Measurements from ENCODE around the gene TRIM37. TPM values are rescaled to one million over a fixed set of nuclear protein-coding genes. Genes with fewer than 3 reads are reported as not detected.

TRIM37 gene
- total and polyA plus RNA-seq, 2 of the 8 experiments (the other 6 are each of a cell fraction or from before 2014, with no cell fraction given), result 38.2 to 57.0 TPM

DNA sequence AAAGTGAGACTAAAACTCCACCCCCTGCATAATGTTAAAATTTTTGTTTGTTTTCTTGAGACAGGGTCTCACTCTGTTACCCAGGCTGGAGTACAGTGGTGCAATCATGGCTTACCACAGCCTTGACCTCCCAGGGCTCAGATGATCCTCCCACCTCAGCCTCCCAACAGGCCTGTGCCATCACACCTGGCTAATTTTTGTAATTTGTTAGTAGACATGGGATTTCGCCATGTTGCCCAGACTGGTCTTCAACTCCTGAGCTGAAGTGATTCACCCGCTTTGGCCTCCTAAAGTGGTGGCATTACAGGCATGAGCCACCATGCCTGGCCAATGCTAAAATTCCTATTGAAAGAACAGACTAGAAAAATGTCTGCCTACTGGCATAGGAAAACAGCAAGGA, 103.8 kb downstream of the TRIM37 start (continued):
- TF ChIP-seq, protein P1, sequence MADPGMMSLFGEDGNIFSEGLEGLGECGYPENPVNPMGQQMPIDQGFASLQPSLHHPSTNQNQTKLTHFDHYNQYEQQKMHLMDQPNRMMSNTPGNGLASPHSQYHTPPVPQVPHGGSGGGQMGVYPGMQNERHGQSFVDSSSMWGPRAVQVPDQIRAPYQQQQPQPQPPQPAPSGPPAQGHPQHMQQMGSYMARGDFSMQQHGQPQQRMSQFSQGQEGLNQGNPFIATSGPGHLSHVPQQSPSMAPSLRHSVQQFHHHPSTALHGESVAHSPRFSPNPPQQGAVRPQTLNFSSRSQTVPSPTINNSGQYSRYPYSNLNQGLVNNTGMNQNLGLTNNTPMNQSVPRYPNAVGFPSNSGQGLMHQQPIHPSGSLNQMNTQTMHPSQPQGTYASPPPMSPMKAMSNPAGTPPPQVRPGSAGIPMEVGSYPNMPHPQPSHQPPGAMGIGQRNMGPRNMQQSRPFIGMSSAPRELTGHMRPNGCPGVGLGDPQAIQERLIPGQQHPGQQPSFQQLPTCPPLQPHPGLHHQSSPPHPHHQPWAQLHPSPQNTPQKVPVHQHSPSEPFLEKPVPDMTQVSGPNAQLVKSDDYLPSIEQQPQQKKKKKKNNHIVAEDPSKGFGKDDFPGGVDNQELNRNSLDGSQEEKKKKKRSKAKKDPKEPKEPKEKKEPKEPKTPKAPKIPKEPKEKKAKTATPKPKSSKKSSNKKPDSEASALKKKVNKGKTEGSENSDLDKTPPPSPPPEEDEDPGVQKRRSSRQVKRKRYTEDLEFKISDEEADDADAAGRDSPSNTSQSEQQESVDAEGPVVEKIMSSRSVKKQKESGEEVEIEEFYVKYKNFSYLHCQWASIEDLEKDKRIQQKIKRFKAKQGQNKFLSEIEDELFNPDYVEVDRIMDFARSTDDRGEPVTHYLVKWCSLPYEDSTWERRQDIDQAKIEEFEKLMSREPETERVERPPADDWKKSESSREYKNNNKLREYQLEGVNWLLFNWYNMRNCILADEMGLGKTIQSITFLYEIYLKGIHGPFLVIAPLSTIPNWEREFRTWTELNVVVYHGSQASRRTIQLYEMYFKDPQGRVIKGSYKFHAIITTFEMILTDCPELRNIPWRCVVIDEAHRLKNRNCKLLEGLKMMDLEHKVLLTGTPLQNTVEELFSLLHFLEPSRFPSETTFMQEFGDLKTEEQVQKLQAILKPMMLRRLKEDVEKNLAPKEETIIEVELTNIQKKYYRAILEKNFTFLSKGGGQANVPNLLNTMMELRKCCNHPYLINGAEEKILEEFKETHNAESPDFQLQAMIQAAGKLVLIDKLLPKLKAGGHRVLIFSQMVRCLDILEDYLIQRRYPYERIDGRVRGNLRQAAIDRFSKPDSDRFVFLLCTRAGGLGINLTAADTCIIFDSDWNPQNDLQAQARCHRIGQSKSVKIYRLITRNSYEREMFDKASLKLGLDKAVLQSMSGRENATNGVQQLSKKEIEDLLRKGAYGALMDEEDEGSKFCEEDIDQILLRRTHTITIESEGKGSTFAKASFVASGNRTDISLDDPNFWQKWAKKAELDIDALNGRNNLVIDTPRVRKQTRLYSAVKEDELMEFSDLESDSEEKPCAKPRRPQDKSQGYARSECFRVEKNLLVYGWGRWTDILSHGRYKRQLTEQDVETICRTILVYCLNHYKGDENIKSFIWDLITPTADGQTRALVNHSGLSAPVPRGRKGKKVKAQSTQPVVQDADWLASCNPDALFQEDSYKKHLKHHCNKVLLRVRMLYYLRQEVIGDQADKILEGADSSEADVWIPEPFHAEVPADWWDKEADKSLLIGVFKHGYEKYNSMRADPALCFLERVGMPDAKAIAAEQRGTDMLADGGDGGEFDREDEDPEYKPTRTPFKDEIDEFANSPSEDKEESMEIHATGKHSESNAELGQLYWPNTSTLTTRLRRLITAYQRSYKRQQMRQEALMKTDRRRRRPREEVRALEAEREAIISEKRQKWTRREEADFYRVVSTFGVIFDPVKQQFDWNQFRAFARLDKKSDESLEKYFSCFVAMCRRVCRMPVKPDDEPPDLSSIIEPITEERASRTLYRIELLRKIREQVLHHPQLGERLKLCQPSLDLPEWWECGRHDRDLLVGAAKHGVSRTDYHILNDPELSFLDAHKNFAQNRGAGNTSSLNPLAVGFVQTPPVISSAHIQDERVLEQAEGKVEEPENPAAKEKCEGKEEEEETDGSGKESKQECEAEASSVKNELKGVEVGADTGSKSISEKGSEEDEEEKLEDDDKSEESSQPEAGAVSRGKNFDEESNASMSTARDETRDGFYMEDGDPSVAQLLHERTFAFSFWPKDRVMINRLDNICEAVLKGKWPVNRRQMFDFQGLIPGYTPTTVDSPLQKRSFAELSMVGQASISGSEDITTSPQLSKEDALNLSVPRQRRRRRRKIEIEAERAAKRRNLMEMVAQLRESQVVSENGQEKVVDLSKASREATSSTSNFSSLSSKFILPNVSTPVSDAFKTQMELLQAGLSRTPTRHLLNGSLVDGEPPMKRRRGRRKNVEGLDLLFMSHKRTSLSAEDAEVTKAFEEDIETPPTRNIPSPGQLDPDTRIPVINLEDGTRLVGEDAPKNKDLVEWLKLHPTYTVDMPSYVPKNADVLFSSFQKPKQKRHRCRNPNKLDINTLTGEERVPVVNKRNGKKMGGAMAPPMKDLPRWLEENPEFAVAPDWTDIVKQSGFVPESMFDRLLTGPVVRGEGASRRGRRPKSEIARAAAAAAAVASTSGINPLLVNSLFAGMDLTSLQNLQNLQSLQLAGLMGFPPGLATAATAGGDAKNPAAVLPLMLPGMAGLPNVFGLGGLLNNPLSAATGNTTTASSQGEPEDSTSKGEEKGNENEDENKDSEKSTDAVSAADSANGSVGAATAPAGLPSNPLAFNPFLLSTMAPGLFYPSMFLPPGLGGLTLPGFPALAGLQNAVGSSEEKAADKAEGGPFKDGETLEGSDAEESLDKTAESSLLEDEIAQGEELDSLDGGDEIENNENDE (IDR thresholded peaks at IDR 0.05; ENCODE audit: insufficient replicate concordance, low read length), result no peak
- TF ChIP-seq POU5F1 (IDR thresholded peaks at IDR 0.05; ENCODE audit: low read depth, low read length) (no peak), CBX8 (IDR thresholded peaks at IDR 0.05; ENCODE audit: borderline replicate concordance, low read depth, low read length) (no peak), SP1 (IDR thresholded peaks at IDR 0.05; ENCODE audit: low read depth, low read length) (no peak), TBP (IDR thresholded peaks at IDR 0.05; ENCODE audit: low read depth, low read length) (no peak)
- TF ChIP-seq, protein P2, sequence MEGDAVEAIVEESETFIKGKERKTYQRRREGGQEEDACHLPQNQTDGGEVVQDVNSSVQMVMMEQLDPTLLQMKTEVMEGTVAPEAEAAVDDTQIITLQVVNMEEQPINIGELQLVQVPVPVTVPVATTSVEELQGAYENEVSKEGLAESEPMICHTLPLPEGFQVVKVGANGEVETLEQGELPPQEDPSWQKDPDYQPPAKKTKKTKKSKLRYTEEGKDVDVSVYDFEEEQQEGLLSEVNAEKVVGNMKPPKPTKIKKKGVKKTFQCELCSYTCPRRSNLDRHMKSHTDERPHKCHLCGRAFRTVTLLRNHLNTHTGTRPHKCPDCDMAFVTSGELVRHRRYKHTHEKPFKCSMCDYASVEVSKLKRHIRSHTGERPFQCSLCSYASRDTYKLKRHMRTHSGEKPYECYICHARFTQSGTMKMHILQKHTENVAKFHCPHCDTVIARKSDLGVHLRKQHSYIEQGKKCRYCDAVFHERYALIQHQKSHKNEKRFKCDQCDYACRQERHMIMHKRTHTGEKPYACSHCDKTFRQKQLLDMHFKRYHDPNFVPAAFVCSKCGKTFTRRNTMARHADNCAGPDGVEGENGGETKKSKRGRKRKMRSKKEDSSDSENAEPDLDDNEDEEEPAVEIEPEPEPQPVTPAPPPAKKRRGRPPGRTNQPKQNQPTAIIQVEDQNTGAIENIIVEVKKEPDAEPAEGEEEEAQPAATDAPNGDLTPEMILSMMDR (IDR thresholded peaks at IDR 0.05; ENCODE audit: control extremely low read depth in 1 of 3, insufficient read depth in 1 of 3, low read depth in 1 of 3, low read length in 3 of 3), result no peak
- TF ChIP-seq, protein P3, sequence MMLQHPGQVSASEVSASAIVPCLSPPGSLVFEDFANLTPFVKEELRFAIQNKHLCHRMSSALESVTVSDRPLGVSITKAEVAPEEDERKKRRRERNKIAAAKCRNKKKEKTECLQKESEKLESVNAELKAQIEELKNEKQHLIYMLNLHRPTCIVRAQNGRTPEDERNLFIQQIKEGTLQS (IDR thresholded peaks at IDR 0.05; ENCODE audit: insufficient read depth, low read depth, low read length), result no peak

All from H1 (cell line).